Measurements from ENCODE around the gene DSG4.

Gene DSG4

GRCh38 chr18:31410716-31411483 is 34.3 kb downstream of the DSG4 start:
- DNase-seq, result no peak

DNA sequence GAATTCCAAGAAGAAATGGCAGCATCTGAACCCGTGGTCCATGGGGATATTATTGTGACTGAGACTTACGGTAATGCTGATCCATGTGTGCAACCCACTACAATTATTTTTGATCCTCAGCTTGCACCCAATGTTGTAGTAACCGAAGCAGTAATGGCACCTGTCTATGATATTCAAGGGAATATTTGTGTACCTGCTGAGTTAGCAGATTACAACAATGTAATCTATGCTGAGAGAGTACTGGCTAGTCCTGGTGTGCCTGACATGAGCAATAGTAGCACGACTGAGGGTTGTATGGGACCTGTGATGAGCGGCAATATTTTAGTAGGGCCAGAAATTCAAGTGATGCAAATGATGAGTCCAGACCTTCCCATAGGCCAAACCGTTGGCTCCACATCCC is 36.6 kb downstream of the DSG4 start:
- no peak for DNase-seq

- no peak for DNase-seq
Measured at GRCh38 chr18:31417850-31418249, 41.3 kb downstream of the DSG4 start.

DNA sequence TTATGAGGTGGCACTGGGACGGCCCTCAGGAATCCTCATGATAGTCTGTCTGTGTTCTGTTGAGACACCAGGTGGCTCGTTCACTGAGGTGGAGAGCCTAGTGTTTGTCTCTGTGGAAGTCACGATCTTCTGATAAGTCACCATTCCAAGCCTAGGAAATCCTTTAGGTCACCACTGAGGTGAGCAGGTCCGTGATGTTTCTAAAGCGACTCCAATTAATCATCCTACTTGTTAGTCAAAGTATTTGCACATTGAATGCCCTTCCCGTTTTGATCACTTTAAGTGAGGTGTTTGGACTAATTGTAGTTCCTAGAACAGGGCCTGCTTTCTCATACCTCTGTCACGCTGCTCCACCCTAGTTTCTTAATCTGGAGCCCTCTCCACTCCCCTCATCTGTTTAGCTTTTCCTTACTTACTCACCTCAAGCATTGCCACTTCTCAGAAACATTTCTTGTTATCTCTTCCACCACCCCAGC is 42.9 kb downstream of the DSG4 start:
- no peak for DNase-seq

DNA sequence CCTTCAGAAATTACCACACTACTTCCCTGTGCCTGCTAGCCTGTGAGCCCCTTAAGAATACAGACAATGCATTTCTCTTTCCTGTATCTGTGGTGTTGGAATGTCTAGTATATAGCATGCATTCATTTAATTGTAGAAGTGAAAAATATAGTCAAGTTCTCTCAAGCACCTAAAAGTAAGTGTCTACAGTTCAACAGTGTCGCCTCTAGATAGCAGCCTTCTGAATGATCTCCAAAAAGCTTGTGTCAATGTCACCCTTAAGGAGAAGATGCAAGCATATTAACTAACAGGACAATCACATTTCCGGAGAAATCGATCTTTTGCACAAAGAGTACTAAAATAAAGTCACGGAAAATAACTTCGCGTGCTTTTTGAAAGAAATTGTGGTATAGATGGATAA is 43.5 kb downstream of the DSG4 start:
- DNase-seq, result no peak

GRCh38 chr18:31420524-31420923 is 43.9 kb downstream of the DSG4 start:
- no peak for DNase-seq

DNA sequence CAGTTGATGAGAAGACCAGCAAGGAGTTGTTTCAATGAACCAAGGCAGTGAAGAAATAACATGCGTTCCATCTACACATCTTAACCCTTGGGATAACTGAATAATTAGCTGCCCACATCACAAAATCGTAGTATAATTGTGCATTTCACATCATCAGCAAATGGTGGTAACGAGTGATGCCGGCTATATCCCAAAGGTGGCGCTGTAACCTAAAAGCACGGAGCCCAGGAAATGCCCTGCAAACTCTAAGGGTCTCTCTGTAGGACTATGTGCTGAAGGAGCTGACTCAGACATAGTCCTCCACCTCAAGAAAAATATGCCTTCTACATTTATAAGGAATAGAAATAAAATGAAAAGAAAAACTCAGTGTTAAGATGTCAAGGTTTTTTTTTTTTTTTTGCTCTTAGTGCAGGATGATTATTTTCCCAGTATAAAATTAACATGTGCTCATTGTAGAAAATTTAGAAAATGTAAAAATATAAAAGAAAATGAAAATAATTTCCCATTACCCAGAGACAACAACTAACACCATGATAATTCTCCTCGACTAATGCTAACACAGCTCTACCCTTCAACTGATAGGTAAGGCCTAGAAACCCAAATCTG is 47.9 kb downstream of the DSG4 start:
- no peak for DNase-seq

GRCh38 chr18:31426021-31426420 is 49.4 kb downstream of the DSG4 start:
- DNase-seq, result no peak

DNA sequence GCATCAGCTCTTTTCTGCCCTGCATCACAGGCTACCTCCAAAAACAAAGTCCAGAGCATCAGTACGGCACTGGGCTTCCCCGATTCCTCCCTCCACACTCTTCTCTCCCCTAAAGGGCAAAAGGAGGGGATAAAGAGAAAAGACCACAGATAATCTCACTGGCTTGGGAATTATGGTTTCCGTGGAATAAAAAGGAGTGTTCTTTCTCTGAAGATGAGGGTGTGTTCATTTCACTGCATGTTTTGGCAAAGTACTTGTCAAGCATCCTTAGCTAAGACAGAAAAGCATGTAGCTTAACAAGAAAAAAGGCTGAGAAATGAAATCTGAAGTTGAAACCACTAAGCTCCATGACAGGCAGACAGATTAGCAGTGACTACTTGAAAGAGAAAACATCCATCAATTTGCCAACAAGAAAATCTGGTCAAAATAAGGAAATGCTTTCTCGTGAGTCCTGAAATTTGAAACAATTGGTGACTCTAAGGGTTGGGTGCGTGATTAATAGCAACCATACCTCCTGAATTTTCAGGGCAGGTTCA is 50.4 kb downstream of the DSG4 start:
- DNase-seq, result no peak

DNA sequence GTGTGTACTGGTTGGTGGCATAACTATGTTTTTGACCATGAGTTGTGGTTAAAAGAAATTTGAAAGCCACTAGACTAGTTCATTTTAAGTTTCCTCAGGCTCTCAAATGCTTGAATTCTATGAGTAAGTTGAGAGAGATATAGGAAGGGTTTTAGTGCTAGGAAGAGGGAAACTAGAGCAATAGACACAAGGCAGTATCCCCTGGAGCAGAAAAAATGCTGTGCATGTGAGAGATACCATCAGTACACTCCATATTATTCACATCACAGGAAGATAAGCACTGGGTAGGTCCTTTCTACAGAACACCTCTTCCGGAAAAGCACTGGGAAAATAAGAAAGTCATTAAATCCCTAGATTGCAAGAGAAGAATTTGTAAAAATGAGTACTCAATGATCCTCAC is 51.6 kb downstream of the DSG4 start:
- no peak for DNase-seq

- no peak for DNase-seq
Measured at GRCh38 chr18:31429623-31430022, 53.0 kb downstream of the DSG4 start.

GRCh38 chr18:31430072-31430471 is 53.5 kb downstream of the DSG4 start:
- DNase-seq, result no peak

- DNase-seq, result no peak
Measured at GRCh38 chr18:31430554-31430953, 54.0 kb downstream of the DSG4 start.

GRCh38 chr18:31432316-31432715 is 55.7 kb downstream of the DSG4 start:
- DNase-seq, result no peak

- DNase-seq, result no peak
Measured at GRCh38 chr18:31436825-31437224, 60.2 kb downstream of the DSG4 start.

- DNase-seq, result no peak
Measured at GRCh38 chr18:31438402-31438801, 61.8 kb downstream of the DSG4 start.

GRCh38 chr18:31439807-31440325 is 63.3 kb downstream of the DSG4 start:
- no peak for DNase-seq

GRCh38 chr18:31440787-31441186 is 64.2 kb downstream of the DSG4 start:
- DNase-seq, result no peak

- no peak for DNase-seq
Measured at GRCh38 chr18:31441493-31441892, 64.9 kb downstream of the DSG4 start.

DNA sequence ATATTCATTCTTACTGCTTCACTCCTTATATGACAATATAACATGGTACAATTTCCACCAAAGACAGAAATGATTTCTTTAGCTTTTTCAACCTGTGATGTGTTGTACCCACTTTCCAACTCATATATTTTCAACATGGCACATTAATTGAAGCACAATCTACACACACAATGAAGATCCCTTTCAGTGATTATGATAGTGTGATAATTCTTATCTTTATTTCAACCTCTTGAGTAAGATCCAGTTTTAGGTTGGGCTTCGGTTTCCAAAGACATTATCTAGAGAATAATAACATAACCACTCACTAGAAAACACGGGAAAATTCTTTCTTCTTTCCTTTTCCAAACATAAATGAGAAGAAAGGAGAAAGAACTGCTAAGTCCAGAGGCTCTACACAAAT is 67.6 kb downstream of the DSG4 start:
- no peak for DNase-seq

GRCh38 chr18:31445908-31446307 is 69.3 kb downstream of the DSG4 start:
- DNase-seq, result no peak

GRCh38 chr18:31446854-31447253 is 70.3 kb downstream of the DSG4 start:
- no peak for DNase-seq

DNA sequence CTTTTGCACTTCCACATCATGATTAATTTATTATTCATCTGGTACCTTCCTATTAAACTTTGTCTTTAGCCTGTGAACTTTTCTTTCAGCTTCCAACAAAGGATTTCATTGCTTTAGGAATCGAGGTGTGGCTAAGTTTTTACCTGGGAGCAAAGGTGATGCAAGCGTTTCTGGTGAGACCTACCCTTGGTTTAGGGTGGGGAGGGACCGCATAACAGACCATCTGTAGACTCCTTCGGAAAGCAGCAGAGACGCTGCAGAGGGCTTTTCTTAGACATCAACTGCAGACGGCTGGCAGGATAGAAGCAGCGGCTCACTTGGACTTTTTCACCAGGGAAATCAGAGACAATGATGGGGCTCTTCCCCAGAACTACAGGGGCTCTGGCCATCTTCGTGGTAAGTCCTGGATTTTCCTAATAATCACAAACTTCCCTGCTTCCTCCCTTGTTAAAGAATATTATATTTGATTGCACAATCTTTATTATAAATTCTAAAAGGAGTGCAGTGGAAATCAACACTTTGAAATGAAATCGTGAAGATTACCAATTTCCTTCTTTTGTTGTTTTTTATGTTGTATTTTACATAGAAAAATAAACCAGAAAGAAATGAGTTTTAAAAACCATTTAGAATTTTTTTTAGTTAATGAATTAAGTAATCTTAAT is 71.1 kb downstream of the DSG4 start, which contains the start of gene DSG3:
DSG3 (plus strand) TSS at position 212 of the 662 bp plus-strand sequence; CDS start at position 349, 137 bp downstream.
- no peak for DNase-seq

- DNase-seq, result no peak
Measured at GRCh38 chr18:31450409-31450808, 73.8 kb downstream of the DSG4 start.
